ENCODE measurements around the gene NAV3. TPM values are rescaled to one million over a fixed set of nuclear protein-coding genes. Genes with fewer than 3 reads are reported as not detected.

The NAV3 gene
- polyA plus RNA-seq, 3 donors: 0.11 TPM; not detected in 2

GRCh38 chr12:78090266-78090665 lies 259.6 kb downstream of the NAV3 start:
- H3K79me2 ChIP-seq (ENCODE audit: insufficient read depth, low read length): no peaks in the 10 kb centered on the region

DNA sequence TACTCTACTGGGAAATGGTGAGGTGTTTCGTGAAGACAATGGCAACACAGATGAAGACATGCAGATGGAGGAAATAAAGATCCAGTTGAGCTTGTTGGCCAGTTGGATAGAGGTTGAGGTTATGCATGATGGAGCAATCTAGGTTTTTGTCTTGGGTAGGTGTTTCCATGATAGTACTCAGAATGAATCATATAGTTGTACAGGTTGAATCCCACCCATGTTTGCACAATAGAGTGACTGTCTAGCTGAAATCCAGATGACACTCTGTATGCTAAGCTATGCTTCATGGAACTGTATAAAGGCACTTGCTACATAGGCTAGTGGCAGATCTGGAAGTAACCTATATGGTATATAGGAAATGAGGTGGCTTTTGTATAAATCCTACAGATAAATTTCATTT lies 264.9 kb downstream of the NAV3 start:
- intact Hi-C loops (cut with micrococcal nuclease): no loop called here
- H3K4me2 ChIP-seq (replicated peaks; ENCODE audit: extremely low read depth, low read length, poor library complexity, severe bottlenecking): no peak overlapping the region
- no peak overlapping the region for H2AFZ ChIP-seq (ENCODE audit: insufficient read depth, low read depth, low read length, poor library complexity, severe bottlenecking)
- Mint-ChIP-seq H3K4me3 (no peak overlapping the region), H3K4me1 (no peaks in the 10 kb centered on the region), H3K27me3 (ENCODE audit: low read depth in 3 of 3) (no peaks in the 10 kb centered on the region), H3K27ac (no peak overlapping the region), H3K9me3 (peaks cover 0 to 6% (median 3%) of the 10 kb centered on the region in 7 donors), H3K36me3 (no peaks in the 10 kb centered on the region)
- 100% methylated on average over 1 of the region's 1 CpG for WGBS (ENCODE audit: insufficient coverage)
- no peak for TF ChIP-seq CTCF (IDR thresholded peaks at IDR 0.05)
- H3K9ac ChIP-seq (ENCODE audit: insufficient read depth, low read length, poor library complexity, severe bottlenecking): no peak overlapping the region
- no peak overlapping the region for H3K27ac ChIP-seq (ENCODE audit: low read depth in 1 of 2, low read length in 2 of 2)
- H3K79me2 ChIP-seq (ENCODE audit: insufficient read depth, low read length): no peaks in the 10 kb centered on the region
- no peaks in the 10 kb centered on the region for H4K20me1 ChIP-seq (ENCODE audit: insufficient read depth, low read length)
- H3K4me3 ChIP-seq (replicated peaks in 1 of 3; ENCODE audit: low read depth in 2 of 3, low read length in 3 of 3): no peak overlapping the region
- DNase-seq: no peak
- H3K27me3 ChIP-seq (ENCODE audit: control insufficient read depth in 2 of 2, insufficient read depth in 2 of 2, low read length in 2 of 2): no peaks in the 10 kb centered on the region
- no peaks in the 10 kb centered on the region for H3K36me3 ChIP-seq (replicated peaks in 1 of 2; ENCODE audit: control insufficient read depth in 1 of 2, insufficient read depth in 2 of 2, low read length in 2 of 2)
- no peaks in the 10 kb centered on the region for H3K9me3 ChIP-seq (replicated peaks in 1 of 2; ENCODE audit: control insufficient read depth in 1 of 2, insufficient read depth in 1 of 2, low read length in 2 of 2)
- no peaks in the 10 kb centered on the region for H3K4me1 ChIP-seq (ENCODE audit: control insufficient read depth in 1 of 2, insufficient read depth in 2 of 2, low read length in 2 of 2)

More at GRCh38 chr12:78090266-78090665, 259.6 kb downstream of the NAV3 start:
- Histone ChIP-seq H2AFZ (ENCODE audit: insufficient read depth, low read depth, low read length, poor library complexity, severe bottlenecking) (no peak overlapping the region), H3K9ac (ENCODE audit: insufficient read depth, low read length, poor library complexity, severe bottlenecking) (no peak overlapping the region), H3K27me3 (ENCODE audit: control insufficient read depth in 2 of 2, insufficient read depth in 2 of 2, low read length in 2 of 2) (no peaks in the 10 kb centered on the region), H3K36me3 (replicated peaks in 1 of 2; ENCODE audit: control insufficient read depth in 1 of 2, insufficient read depth in 2 of 2, low read length in 2 of 2) (no peaks in the 10 kb centered on the region), H4K20me1 (ENCODE audit: insufficient read depth, low read length) (no peaks in the 10 kb centered on the region), H3K9me3 (replicated peaks in 1 of 2; ENCODE audit: control insufficient read depth in 1 of 2, insufficient read depth in 1 of 2, low read length in 2 of 2) (no peaks in the 10 kb centered on the region), H3K27ac (ENCODE audit: low read depth in 1 of 2, low read length in 2 of 2) (no peak overlapping the region), H3K4me1 (ENCODE audit: control insufficient read depth in 1 of 2, insufficient read depth in 2 of 2, low read length in 2 of 2) (no peaks in the 10 kb centered on the region), H3K4me3 (replicated peaks in 1 of 3; ENCODE audit: low read depth in 2 of 3, low read length in 3 of 3) (no peak overlapping the region), H3K4me2 (replicated peaks; ENCODE audit: extremely low read depth, low read length, poor library complexity, severe bottlenecking) (no peak overlapping the region)
- Mint-ChIP-seq H3K4me3 (no peak overlapping the region), H3K27ac (no peak overlapping the region), H3K27me3 (ENCODE audit: low read depth in 3 of 3) (no peaks in the 10 kb centered on the region), H3K9me3 (peaks cover 0 to 5% (median 0%) of the 10 kb centered on the region in 7 donors), H3K4me1 (peaks cover 2% of the 10 kb centered on the region), H3K36me3 (no peaks in the 10 kb centered on the region)
- TF ChIP-seq CTCF (IDR thresholded peaks at IDR 0.05): no peak
- intact Hi-C loops (cut with micrococcal nuclease): no loop called here
- no peak for DNase-seq

All from CD14-positive monocyte (primary cell).